T-helper 2 cell (primary cell): ENCODE data around the gene PSKH1.
"Not testable (repeated sequence)": the region's sequence is repeated elsewhere in the genome, so short reads cannot be mapped to it uniquely, and the experiment has no call there.

Experiments
- DNase-seq, 5 experiments: peaks; one replicate each; pipeline versions ENCODE4 v3.0.0 to v3.0.0-alpha.2; 2012 to 2022
- total RNA-seq, 2 donors: gene quantifications; one replicate each; lab custom pipeline; 2026; lab: John Stamatoyannopoulos, UW

The PSKH1 gene
- total RNA-seq: 9.7 to 14.5 reads per million in 2 donors

GRCh38 chr16:67892899-67893742 is at the start of gene PSKH1:
PSKH1 (plus strand) TSS chr16:67893254; CDS start chr16:67908750, 15,496 bp downstream.
- DNase-seq: peak; percentile 80 to 96 (median 91)

- DNase-seq: no peak
Observed at GRCh38 chr16:67843343-67843765, 49.7 kb upstream of the PSKH1 start.

- DNase-seq: no peak
Observed at GRCh38 chr16:67844497-67844896, 48.6 kb upstream of the PSKH1 start.

- peak in 1 of 5 experiments; percentile 31 for DNase-seq
Observed at GRCh38 chr16:67845291-67846062, 47.6 kb upstream of the PSKH1 start.

- no peak for DNase-seq
Observed at GRCh38 chr16:67846063-67846319, 47.1 kb upstream of the PSKH1 start.

- peak; percentile 86 to 97 (median 93) for DNase-seq
Observed at GRCh38 chr16:67846320-67847063, 46.6 kb upstream of the PSKH1 start, which contains the start of gene NUTF2. NUTF2 (plus strand) TSS chr16:67846933; CDS start chr16:67865131, 18,198 bp downstream.

- DNase-seq: peak in 1 of 5 experiments; percentile 7
Observed at GRCh38 chr16:67847064-67847861, 45.8 kb upstream of the PSKH1 start, which contains the start of gene CENPT. CENPT (minus strand) TSS chr16:67847693; CDS start chr16:67833859, 13,834 bp downstream.

DNA sequence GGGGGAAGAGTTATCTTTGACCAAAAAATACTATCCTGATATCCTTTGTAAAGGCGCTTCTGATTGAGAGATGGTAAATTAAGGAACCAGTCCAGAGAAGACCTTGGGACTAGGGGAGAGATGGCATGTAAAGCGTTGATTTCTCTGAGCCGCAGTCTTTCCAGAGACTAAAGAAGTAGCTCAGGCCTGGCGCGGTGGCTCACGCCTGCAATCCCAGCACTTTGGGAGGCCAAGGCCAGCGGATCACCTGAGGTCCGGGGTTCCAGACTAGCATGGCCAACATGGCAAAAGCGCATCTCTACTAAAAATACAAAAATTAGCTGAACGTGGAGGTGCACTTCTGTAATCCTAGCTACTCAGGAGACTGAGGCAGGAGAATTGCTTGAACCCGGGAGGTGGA is 44.9 kb upstream of the PSKH1 start:
- DNase-seq: no peak

- DNase-seq: no peak
Observed at GRCh38 chr16:67853670-67854069, 39.4 kb upstream of the PSKH1 start.

GRCh38 chr16:67855789-67856188 is 37.3 kb upstream of the PSKH1 start:
- no peak for DNase-seq

GRCh38 chr16:67856927-67857546 is 36.0 kb upstream of the PSKH1 start:
- DNase-seq: no peak

DNA sequence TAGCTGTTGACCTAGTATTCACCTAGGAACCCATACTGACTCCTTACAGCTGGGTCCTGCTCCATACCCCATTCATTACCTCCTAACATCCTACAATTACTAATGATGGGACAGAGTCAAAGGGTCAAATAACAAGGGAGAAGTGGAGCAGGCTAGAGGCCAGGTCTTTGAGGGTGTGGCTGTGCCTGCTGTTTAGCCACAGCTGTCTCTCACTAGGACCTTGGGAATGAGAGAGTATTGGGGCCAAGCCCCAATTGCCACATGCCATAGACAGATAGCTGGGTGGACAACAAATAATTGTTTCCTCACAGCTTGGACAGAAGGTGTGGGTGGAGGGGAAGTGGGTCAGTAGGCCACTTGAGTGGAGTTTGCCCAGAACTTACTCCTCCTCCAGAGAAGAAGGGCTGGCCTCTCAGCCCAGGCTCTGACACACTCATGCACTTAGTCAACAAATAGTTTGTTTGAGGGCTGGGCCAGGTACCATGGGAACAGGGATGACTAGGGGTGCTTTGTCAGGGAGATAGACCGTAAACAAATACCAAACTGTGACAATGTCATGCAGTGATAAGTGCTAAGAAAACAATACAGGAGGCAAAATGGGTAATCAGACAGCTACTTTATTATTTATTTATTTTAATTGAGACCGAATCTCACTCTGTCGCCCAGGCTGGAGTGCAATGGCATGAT is 35.4 kb upstream of the PSKH1 start:
- DNase-seq: peak in 4 of 5 experiments; percentile 19 to 32 (median 20)

DNA sequence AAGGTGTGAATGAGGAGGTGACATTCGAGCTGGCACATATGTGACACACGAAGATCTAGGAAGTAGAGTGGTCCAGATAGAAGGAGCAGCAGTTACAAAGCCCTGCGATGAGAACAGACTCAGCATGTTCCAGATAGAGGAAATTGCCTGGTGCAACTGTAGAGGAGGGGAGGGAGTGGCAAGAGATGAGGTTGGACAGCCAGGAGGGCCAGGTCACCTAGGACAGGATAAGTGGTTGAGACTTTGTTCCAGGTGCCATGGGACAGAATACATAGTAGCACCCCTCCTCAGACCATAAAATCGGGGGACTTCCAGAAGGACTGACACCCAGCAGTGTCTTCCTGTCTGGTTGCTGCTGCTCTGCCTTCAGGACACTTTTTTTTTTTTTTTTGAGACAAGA is 34.6 kb upstream of the PSKH1 start:
- no peak for DNase-seq

DNA sequence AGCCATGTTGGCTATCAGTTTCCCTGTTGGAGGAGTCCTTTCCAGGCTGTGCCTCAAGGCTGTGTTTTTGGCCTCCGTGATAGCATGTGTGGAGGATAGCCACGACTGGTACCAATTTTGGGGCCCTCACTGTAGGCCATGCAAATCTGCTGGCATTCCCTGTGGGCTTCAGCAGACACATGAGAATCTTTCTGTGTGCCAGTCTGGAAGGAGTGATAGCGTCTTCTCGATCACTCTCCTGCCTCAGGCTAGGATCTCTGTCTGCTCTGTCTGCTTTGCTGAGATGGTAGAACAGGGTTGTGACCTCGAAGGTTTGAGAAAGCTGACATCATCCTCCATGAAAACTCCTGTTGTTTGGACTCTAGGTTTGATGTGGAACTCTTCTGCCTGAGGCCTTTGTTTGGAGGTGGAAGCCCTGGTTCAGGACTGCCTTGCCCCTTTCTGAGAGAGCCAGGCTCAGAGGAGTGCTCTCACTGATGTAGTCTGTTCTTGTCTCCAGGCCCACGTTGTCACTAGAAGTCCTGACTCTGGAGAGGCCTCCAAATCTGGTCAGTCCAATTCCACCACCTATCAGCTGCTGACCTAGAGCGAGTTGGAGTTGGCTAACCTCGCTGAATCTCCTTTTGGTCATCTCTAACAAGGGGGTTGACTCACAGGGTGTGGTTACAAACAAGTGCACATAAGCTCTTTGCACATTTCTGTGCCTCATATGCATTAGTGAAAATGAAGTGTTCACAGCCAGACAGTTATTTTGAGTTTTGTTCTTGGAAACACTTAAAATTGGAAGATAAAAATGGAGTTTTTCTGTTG is 32.3 kb upstream of the PSKH1 start:
- no peak for DNase-seq

- no peak for DNase-seq
Observed at GRCh38 chr16:67861877-67862276, 31.2 kb upstream of the PSKH1 start.

DNA sequence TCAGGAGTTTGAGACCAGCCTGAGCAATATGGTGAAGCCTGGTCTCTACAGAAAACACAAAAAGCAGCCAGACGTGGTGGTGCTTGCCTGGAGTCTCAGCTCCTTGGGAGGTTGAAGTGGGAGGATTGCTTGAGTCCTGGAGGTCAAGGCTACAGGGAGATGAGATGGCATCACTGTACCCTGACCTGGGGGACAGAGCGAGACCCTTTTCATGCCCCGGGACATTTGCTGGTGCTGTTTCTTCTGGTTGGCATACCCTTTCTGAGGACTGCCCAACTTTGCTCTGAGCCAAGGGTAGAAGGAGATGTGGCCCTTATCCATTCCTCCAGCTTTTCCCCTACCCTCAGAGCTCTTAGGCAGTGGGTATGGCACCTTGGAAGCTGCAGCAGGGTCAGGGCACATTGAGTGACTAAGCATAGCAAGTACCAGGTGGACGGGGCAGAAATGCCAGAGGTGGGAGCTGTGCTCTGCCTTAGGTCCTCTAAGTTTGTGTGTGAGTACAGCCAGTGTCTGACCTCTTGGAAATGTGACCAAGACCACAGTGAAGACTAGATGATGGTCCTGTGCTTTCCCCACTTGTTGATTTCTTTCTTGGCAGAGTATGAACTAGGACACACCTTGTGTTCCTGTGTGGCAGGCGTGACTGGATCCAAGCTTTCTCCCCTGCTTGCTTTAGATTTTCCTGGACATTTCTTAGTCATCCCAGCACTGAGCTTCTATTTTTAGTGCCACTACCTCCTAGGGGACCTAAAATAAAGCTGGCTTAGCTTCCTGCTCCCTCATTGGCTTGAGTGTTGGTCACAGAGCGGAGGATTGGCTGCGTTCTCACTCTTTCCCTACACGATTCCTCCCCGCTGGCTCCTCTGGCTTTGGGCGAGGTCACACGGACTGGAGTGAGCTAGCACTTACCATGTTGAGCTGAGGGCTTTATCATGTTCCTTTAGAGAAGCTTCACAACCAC is 30.2 kb upstream of the PSKH1 start:
- no peak for DNase-seq

- DNase-seq: not testable (repeated sequence)
Observed at GRCh38 chr16:67864044-67864443, 29.0 kb upstream of the PSKH1 start.

DNA sequence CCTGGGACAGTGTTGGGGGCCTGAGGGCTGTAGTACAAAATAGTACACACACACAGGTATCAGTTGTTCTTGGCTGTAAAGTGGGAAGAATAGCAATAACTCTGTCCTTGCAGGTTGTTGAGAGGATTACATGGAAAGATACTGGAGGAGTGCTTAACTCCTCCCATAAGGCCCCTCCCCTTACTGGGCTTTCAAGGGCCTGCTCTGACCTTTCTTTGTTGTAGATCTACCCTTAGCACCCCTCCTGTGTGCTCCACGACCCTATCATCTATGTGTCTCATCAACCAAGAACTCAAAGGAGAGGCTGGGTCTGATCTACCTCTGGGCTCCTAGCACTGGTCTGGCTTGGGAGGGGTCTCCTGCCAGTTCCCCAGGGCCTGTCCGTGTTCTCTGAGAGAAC is 28.5 kb upstream of the PSKH1 start:
- no peak for DNase-seq

- peak in 1 of 5 experiments; percentile 33 for DNase-seq
Observed at GRCh38 chr16:67865318-67865717, 27.7 kb upstream of the PSKH1 start.
